NCI-H82 treated with DMSO at 0.1 percent for 48 hours (cell line): ENCODE results near the gene SLC4A1.
"Not testable (repeated sequence)": the region's sequence is repeated elsewhere in the genome, so short reads cannot be mapped to it uniquely, and the experiment has no call there.

ENCODE experiments used
- DNase-seq: peaks from one replicate; lab custom pipeline; 2025; ENCODE audit not compliant: unreplicated experiment; lab: John Stamatoyannopoulos, UW

Gene SLC4A1

DNA sequence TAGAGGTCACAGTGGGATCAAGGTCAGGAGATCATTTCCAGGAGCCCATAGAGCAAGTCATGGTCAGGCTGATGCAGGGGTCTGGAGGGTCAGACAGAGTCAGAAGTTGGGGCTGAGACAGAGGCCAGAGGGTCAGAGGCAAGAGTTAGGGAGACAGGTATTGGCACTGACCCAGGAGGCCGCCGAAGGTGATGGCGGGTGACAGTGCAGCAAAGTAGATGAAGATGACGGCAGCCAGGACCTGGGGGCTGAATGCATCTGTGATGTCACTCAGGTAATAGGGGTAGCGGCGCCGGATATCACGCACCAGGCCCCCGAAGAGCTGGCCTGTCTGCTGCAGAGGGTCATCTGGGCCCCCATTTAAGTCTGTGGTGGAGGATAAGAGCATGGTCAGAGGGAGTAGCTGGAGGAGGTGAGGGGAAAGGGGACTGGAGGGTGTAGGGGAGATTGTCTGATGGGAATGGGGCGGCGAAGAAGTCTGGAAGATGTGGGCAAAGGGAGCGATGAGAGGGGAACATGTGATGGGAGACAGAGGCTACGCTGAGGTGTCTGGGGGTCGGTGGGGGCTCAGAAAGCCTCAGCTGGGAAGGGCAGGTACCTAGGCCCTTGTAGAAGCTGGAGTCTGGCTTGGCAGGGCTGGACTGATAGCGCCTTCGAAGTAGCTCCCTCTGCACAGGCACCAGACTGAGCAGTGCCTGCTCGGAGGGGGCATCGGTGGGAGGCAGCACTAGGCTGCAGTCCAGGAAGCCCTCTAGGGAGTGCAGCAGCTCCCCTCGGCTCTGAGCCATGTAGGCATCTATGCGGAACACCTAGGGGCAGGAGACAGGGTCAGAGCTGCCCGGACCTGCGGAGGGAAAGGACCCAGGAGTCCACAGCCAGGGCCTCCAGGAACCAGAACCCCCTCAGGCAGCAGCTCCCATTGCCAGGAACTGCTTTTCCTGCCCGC lies 9.8 kb downstream of the SLC4A1 start:
- DNase-seq, result no peak

DNA sequence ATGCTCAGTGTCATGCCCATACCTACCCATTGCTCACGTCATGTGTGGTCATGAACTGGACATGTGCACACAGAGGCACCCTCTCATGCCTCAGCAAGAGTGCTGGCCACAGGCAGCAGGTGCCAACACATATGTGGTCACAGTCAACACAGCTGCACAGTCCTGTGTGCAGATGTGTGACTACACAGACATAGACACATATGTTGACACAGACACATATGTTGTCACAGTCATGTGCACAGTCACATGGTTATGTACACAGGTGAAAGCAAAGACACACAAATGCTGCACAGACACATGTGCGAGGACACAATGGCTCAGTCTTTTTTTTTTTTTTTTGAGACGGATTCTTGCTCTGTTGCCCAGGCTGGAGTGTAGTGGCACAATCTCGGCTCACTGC lies 11.3 kb downstream of the SLC4A1 start:
- no peak for DNase-seq

DNA sequence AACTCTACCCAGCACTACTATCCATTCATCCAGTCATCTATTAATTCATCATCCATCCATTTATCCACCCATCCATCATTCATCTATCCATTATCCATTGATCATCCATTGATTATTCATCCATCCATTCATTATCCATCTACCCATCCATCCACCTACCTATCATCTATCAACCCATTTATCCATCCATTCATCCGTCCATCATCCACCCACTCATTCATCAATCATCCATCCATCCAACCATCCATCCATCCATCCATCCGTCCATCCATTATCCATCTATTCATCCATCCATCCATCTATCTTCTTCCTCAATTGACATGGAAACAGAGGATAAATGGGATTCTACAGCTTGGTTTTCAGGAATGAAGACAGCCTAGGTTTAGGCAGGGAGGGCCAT lies 12.0 kb downstream of the SLC4A1 start:
- no peak for DNase-seq

DNA sequence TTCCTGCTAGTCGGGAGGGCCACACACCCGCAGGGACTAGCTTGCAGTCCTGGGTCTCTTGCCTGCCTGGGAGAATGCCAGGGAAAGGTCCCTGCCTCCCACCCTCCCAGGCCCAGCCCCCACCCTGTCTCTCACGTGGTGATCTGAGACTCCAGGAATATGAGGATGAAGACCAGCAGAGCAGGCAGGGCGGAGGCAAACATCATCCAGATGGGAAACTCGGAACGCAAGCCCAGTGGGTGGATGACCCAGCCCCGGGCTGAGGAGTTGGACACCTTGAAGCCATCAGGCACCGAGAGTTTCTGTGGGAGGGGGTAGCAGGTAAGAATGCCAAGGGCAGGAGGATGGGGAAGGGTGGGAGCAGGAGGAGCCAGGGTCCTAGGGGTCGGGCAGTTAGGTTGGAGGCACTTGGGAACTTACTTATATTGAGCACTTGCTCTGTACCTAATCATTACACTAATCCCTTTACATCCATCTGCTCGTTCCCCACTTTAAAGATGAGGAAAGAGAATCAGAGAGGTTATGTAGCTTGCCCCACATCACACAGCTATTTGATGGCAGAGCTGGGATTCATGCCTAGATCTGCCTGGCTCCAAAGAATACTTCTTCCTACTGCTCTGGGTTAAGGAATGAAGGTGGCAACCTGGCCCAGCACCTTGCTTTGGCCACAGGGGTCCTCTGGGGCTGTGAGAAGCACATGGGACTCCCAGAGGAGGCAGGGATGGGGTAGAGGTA lies 13.4 kb downstream of the SLC4A1 start:
- no peak for DNase-seq

DNA sequence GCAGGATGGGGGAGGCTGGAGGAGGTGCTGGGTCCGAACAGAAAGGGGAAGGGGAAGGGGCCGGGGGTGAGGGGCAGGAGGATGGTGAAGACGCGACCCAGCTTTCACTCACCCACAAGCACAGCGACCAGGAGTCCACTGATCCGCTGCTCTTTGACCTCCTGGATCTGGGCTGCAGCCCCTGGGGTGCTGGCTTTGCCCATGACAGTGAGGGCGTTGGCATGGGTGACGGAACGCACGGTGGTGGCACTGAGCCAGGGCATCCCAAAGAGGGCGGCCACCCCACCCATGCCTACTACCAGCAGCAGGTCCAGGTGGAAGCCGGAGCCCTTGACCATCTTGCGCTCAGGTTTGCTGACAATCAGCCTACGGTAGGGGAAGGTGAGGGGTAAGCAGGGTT lies 14.9 kb downstream of the SLC4A1 start:
- no peak for DNase-seq

DNA sequence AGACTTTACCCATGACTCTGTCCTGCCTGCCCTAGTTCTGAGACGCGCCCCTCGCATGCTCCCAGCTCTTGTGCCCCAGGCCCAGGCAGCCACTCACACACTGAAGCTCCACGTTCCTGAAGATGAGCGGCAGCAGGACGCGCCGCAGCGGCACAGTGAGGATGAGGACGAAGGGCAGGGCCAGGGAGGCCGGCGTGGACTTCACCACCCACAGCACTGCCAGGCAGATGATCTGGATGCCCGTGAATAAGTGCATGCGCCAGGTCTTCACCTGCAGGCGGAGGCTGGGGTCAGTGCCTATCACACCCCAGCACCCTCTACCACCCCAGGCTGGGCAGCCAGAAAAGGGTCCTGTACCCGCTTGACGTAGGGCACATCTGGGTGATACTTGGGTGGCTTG lies 16.9 kb downstream of the SLC4A1 start:
- DNase-seq, result no peak

DNA sequence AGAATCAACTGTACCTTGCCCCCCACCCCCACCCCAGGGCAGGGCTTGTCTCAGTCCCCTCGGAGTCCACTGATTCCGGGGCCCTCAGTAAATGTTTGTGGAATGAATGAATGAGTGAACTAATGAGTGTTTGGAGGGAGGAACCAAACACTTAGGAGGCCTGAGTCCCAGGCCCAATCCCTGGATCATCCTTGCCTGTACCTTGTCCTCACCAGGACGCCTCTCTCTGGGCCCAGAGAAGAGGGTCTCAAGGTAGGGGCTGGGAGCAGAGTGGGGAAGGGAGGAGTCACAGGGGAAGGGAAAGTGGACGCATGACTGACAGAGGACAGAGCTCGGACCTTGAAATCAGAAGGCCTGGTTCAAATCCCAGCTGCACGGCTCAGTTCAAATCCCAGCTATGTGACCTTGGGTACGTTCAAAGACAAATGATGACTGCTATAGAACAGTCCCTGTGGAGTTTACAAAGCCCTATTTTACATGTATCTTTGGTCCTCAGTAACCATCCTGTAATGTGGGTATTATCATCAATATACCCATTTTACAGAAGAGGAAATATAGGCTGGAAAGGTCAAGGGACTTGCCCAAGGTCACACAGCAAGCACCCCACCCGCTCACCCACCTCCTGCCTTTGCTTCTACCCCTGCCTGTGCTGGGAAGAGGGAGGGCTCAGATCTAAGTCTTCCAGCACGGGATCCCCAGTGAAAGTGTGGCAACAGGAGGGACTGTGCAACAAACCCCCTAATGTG lies 18.3 kb downstream of the SLC4A1 start:
- DNase-seq, result no peak

DNA sequence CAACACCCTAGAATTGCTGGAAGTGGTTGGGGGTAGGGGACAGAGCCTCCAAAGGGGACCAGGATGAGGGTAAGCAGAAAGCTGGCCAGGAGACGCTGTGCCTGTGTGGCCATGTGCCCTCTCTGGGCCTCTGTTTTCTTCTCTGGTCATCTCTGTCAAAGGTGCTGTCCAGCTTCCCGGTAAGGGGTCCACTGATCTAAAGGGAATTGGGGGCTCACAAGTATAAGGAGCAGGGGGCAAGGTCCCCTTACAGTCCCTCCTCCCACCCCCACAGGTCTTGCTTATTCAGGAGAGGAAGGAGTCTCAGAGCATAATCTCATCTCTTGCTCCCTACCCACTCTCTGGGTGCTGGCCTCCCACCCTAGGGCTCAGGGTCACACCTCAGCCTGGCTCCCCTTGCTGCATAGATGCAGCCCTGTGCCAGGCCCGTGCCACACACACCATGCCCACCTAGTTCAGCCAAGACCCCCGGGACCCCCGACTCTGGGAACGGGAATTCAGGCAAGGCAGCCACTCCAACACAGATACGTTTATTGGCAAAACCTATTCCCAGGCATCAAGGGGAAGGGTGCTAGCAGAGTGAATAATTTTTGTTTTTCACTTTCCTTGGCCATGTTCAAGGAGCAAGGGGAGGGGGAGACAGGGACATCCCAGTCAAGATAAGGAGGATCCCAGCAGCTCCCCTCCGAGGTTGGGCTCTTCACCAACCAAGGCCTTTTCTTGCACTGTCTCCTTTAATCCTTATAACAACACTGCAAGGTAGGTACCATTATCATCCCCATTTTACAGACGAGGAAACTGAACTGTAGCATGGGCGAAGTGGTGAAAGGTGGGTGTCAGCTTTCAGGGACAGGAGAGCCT lies 19.8 kb downstream of the SLC4A1 start:
- no peak for DNase-seq

DNA sequence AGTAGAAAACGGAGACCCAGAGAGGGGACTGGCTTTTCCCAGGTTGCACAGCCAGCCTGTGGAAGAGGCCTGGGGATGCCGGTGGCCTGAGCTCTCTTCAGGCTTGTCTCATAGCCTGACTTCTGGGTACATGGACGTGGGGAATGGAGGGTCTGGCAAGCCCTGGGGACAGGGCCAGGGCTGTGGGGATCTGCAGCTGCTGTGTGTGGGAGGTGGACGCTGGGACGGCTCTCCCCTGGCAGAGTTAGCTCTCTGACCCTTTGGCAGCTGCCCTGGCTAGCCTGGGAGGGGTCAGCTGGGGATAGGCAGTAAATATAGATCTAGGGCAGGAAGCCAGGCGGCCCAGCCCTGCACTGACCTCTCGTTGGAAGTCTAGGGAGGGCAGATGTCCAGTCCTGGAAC lies 20.5 kb downstream of the SLC4A1 start:
- no peak for DNase-seq

DNA sequence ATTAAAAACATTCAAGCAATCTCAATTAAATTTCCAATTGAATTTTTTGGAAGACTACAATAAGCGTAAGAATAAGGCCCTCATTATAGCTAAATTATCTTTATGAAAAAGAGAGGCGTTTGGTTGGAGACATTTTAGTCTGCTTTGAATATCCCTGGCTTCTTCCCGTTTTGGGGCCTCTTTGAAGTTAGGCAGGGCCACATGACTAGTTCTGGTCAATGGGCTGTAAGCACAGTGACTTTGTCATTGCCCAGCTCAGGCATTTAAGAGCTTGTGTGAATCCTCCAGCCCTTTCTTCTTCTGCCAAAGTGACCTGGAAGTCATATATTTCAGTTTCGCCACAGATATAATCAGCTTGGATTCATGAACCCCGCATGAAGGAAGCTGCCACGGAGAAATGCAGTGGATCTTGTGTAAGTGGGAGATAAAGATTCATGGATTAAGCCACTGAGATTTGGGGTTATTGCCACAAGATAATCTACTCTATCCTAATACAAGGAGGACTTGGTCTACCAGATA lies 26.8 kb downstream of the SLC4A1 start:
- DNase-seq, result no peak

DNA sequence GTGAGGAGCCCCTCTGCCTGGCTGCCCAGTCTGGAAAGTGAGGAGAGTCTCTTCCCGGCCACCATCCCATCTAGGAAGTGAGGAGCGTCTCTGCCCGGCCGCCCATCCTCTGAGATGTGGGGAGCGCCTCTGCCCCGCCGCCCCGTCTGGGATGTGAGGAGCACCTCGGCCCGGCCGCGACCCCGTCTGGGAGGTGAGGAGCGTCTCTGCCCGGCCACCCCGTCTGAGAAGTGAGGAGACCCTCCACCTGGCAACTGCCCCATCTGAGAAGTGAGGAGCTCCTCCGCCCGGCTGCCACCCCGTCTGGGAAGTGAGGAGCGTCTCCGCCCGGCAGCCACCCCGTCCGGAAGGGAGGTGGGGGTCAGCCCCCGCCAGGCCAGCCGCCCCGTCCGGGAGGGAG lies 30.0 kb downstream of the SLC4A1 start:
- not testable (repeated sequence) for DNase-seq

DNA sequence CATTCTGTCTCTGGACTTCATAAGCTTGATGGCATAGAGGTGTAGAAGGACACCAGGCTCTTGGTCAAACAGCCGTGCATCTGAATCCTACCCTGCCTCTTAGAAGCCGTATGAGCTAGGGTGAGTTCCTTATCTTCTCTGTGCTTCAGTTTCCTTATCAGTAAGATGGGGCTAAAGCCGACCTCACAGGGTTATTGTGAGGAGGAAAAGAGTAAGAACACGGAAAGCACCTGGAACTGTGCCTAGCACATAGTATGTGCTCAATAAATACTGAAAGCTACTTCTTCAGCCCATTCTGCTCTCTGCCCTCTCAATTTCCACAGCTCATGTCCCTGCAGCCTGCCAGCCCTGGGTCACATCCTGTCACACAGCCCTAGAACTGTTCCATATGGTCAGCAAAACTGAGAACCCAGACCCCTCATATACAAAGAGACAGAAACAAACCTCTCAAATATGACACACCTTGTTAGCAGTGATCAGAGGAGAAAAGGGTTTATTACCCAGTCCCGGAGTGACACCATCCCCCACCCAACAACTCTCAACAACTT lies 31.4 kb downstream of the SLC4A1 start:
- no peak for DNase-seq

DNA sequence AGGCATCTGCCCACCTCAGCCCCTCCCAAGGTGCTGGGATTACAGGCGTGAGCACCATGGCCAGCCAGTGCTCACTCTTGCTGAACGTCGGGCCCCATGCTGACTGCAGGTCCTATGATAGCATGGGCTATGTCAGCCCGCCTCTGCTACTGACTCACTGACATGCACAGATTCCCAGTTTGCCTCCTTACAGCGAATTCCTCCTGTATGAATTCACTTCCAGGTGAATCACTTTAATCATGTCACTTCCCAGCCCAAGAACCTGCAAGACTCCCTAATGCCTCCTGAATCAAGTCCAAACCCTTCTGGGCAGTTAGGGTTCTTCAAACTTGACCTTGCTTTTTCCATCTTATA lies 32.4 kb downstream of the SLC4A1 start:
- no peak for DNase-seq

DNA sequence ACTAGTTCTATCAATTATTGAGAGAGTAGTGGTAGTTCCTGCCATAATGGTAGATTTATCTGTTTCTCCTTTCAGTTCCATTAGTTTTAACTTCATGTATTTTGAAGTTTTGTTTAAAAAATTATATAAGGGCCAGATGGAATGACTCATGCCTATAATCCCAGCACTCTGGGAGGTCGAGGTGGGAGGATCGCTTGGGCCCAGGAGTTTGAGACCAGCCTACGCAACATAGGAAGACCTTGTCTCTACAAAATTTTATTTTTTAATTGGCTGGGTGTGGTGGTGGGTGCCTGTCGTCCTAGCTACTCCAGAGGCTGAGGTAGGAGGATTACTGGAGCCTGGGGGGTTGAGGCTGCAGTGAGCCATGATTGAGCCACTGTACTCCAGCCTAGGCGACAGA lies 34.4 kb downstream of the SLC4A1 start:
- DNase-seq, result no peak

DNA sequence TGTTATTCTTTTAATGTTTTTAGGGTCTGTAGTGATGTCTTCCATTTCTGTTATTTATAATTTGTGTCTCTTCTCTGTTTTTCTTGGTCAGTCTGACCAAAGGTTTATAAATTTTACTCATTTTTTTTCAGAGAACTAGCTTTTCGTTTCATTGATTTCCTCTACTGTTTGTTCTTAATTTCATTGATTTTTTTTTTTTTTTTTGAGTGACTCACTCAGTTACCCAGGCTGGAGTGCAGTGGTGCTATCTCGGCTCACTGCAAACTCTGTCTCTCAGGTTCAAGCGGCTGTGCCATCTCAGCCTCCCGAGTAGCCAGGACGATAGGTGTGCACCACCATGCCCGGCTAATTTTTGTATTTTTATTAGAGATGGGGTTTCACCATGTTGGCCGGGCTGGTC lies 35.9 kb downstream of the SLC4A1 start:
- no peak for DNase-seq

DNA sequence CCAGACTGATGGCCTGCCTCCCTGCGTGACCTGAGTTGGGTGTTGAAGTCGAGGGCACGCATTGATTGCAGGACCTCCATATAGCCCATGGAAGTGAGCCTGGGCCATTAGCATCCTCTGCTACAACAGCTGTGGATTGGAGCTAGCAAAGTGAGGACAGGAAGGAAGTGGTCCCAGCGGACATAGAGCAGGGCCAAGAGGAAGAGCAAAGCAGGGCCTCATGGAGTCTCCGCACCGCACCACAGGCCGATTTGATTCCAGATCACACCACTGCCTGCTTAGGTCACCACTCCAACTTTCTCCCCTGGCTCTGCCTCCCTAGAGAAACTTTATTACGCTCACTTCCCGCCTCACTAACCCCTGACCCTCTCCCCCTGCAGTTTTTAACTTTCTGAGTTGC lies 37.8 kb downstream of the SLC4A1 start:
- DNase-seq, result no peak

DNA sequence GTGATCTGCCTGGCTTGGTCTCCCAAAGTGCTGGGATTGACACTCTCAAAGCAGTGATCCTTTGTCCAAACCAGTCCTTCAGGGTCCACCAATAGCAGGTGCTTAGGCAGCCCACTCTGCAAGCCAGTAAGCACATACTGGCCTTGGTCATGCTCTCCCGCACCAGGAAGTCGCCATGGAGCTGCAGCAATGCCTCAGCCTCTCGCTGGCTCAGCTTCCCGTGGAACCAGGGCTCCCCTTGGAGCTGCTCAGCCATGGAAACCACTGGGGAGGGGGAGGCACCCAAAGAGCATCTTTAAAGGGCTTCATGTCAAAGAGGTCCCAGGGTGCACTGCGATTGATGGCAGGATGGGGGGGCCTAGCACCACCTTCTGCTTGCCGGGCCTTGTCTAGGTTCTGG lies 38.8 kb downstream of the SLC4A1 start:
- no peak for DNase-seq

DNA sequence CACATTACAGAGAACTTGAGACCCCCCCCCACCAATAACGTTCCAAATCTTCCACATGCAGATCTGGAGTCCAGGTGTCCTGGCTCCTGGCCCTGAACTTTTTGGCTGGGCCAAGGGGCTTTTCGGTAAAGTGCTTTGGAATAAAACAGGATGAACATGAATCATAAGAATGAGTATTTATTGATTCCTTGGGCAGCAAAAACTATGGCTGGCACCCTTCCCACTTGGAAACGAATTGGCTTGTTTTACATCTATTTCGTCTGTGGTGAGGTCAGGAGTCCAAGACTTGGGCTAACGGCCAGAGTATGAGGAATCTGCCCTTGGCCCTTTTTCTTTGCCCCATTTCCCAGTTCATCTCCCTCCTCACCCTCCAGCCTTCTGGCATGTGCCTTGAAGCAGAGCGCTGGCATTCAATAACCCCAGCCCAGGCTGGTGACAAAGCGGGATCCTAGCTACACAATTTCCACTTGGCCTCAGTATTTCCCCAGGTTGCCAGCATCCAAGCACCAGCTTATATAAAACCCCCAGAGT lies 44.3 kb downstream of the SLC4A1 start:
- DNase-seq, result no peak

DNA sequence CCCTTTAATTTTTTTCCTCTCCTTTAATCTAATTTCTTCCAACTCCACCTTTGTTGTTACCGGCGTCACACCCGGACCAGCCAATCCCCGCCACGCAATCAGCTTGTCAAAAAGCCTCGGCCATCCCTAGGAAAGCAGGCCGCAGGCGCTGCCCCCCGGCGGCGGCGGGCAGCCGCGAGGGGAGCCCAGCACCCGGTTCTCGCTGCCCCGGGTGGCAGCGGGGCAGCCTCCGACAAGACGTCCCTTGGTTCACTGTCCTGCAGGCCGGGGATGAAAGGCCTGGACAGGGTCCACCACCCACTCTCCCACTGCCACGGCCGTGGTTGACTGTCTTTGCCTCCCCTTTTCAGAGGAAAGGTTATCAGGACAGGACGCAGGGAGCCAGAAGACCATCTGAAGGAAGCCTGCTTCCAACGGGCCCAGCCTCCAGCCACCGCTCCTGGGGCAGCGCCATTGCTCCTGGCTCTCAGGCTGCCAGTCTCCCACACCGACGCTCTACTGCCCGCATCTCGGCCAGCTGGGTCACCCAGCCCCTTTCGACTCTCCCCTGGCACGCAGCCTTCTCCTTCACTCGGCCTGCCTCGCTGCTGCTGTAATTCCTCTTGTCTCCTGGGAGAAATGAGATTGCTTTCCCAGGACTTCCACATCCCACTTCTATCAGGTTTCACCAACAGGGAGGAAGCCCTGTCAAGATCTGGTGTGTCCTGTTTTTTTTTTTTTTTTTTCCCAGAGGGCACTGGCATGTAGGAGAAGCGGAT lies 45.6 kb downstream of the SLC4A1 start:
- DNase-seq, result peak; percentile 95

DNA sequence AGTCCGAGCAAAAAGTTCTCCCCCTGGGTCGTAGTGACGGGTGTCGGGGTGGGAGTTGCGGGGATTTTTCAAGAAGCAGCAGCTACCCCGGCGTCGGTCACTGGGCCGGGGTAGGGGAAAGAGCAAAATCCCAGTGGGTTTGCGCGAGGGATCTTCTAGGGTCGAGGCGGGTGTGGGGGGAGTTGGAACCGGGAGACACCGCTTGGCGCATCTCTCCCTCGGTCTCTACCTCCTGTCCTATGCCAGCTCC lies 46.1 kb downstream of the SLC4A1 start:
- DNase-seq, result no peak
